IMR-90 (cell line): ENCODE results near the gene ELP4.

Source experiments
- CHD1 ChIP-seq: IDR thresholded peaks from 2 replicates; pipeline ENCODE4 v1.6.1; 2012; ENCODE audit warnings: low read depth, low read length, improper control_type of control experiment
- ELK1 ChIP-seq: fragments of 150-350 bp; IDR thresholded peaks from 2 replicates; pipeline ENCODE4 v1.6.1; 2016; ENCODE audit warnings: low read depth, mild to moderate bottlenecking, low read length, moderate library complexity, borderline replicate concordance
- FOS ChIP-seq: fragments of 150-350 bp; IDR thresholded peaks from 2 replicates; pipeline ENCODE4 v1.6.1; 2016; ENCODE audit warnings: low read depth, low read length
- MAFK ChIP-seq: IDR thresholded peaks from 2 replicates; pipeline ENCODE4 v1.6.1; 2012; ENCODE audit warnings: low read depth, low read length, improper control_type of control experiment
- MXI1 ChIP-seq: IDR thresholded peaks from 2 replicates; pipeline ENCODE4 v1.6.1; 2012; ENCODE audit warnings: low read depth, mild to moderate bottlenecking, low read length, moderate library complexity, borderline replicate concordance
- POLR2A ChIP-seq: IDR thresholded peaks from 2 replicates; pipeline ENCODE4 v1.6.1; 2012; ENCODE audit warnings: mild to moderate bottlenecking, low read depth, low read length
- RCOR1 ChIP-seq: IDR thresholded peaks from 2 replicates; pipeline ENCODE4 v1.6.1; 2012; ENCODE audit warnings: mild to moderate bottlenecking, low read length, improper control_type of control experiment; ENCODE audit not compliant: insufficient replicate concordance
- RFX5 ChIP-seq: IDR thresholded peaks from 2 replicates; pipeline ENCODE4 v1.8.0; 2012; ENCODE audit warnings: low read depth, mild to moderate bottlenecking, low read length, moderate library complexity
- SMC3 ChIP-seq: fragments of 150-350 bp; IDR thresholded peaks from 2 replicates; pipeline ENCODE4 v1.6.1; 2016; ENCODE audit warnings: low read depth, mild to moderate bottlenecking, antibody characterized with exemption, low read length, moderate library complexity
- USF2 ChIP-seq: fragments of 150-350 bp; IDR thresholded peaks from 2 replicates; pipeline ENCODE4 v1.6.1; 2017; ENCODE audit warnings: mild to moderate bottlenecking, antibody characterized with exemption, low read length, low read depth
- TF ChIP-seq, protein P1 (sequence below): conservative IDR thresholded peaks from 2 replicates; pipeline ENCODE4 v1.5.1; 2012; ENCODE audit warnings: mild to moderate bottlenecking, low read depth, low read length, improper control_type of control experiment

DNA sequence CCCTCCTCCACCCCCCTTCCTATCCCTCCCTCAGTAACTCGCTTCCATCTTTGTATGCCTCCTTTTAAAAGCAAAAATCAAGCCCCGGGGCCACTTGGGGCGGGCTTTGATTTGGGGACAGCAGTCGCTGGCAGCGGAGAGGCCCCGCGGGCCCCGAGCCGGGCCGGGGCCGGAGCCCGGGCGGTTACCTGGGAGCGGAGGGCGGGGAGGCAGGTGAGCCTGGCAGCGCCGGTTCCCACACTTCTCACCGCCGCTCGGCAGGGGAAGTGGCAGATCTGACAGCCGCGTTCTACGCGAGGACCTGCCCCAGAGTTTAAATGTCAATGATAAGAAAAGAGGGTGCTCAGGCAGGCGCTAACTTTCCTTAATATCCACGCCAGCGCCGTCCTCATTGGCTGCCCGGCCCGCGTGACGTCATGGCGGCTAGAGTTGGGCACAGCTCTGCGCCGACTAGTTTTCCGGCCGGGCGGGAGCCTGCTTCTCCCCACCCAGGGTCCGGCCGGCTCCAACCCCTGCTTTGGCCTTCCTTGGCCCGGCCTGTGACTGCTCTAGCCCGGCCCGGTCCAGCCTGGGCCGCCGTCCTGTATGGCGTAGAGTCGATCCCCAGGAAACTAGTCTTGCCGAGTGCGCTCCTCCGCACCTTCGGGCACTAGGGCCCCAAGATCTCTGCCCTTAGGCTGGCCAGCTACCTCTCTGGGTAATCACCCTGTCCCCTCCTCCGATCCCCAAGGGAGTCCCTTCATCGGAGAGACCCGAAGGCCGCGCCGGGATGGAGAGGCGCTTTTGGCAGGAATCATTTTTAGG is 308.3 kb downstream of the ELP4 start:
- TF ChIP-seq, protein P1, sequence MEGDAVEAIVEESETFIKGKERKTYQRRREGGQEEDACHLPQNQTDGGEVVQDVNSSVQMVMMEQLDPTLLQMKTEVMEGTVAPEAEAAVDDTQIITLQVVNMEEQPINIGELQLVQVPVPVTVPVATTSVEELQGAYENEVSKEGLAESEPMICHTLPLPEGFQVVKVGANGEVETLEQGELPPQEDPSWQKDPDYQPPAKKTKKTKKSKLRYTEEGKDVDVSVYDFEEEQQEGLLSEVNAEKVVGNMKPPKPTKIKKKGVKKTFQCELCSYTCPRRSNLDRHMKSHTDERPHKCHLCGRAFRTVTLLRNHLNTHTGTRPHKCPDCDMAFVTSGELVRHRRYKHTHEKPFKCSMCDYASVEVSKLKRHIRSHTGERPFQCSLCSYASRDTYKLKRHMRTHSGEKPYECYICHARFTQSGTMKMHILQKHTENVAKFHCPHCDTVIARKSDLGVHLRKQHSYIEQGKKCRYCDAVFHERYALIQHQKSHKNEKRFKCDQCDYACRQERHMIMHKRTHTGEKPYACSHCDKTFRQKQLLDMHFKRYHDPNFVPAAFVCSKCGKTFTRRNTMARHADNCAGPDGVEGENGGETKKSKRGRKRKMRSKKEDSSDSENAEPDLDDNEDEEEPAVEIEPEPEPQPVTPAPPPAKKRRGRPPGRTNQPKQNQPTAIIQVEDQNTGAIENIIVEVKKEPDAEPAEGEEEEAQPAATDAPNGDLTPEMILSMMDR: no peak
- TF ChIP-seq MXI1: no peak
- no peak for TF ChIP-seq CHD1
- TF ChIP-seq POLR2A: no peak
- no peak for TF ChIP-seq MAFK
- TF ChIP-seq USF2: no peak
- TF ChIP-seq RCOR1: no peak
- no peak for TF ChIP-seq ELK1
- no peak for TF ChIP-seq FOS
- TF ChIP-seq SMC3: no peak
- TF ChIP-seq RFX5: no peak
